Measurements from ENCODE around the gene SLC29A3. TPM values are rescaled to one million over a fixed set of nuclear protein-coding genes. Genes with fewer than 3 reads are reported as not detected.
A peak's percentile ranks its signal among the peaks of the same experiment; 100 is the strongest.

Gene SLC29A3
- total RNA-seq, 1 donor from 2014 or later, result 11.4 TPM

- Mint-ChIP-seq H3K36me3 (peaks cover 1% of the 10 kb centered on the region), H3K4me3 (no peak overlapping the region), H3K27ac (no peak overlapping the region), H3K27me3 (ENCODE audit: low read depth) (peaks cover 26% of the 10 kb centered on the region), H3K4me1 (no peaks in the 10 kb centered on the region), H3K9me3 (peaks cover 34% of the 10 kb centered on the region)
- peak in 1 of 2 experiments; percentile 16 for DNase-seq (ENCODE audit: low spot score in 2 of 2, unreplicated experiment in 2 of 2)
- TF ChIP-seq CTCF (IDR thresholded peaks at IDR 0.05; ENCODE audit: unreplicated experiment), result no peak
Measured at GRCh38 chr10:71409516-71410104, 90.6 kb downstream of the SLC29A3 start.

Other genes with a start within 250 kb of the SLC29A3 start
- gene UNC5B, start 106.7 kb upstream of the SLC29A3 start, total RNA-seq, result 84.8 to 91.5 TPM (median 85.7 TPM) in 3 replicates
- 2.5 to 2.9 TPM (median 2.9 TPM) in 3 replicates for gene CDH23, start 77.7 kb downstream of the SLC29A3 start, total RNA-seq

Data from mesothelial cell of epicardium (in vitro differentiated cells).